ENCODE data around the gene SLC25A41.
A peak's percentile ranks its signal among the peaks of the same experiment; 100 is the strongest.
"Not testable (repeated sequence)": the region's sequence is repeated elsewhere in the genome, so short reads cannot be mapped to it uniquely, and the experiment has no call there.

Gene SLC25A41

DNA sequence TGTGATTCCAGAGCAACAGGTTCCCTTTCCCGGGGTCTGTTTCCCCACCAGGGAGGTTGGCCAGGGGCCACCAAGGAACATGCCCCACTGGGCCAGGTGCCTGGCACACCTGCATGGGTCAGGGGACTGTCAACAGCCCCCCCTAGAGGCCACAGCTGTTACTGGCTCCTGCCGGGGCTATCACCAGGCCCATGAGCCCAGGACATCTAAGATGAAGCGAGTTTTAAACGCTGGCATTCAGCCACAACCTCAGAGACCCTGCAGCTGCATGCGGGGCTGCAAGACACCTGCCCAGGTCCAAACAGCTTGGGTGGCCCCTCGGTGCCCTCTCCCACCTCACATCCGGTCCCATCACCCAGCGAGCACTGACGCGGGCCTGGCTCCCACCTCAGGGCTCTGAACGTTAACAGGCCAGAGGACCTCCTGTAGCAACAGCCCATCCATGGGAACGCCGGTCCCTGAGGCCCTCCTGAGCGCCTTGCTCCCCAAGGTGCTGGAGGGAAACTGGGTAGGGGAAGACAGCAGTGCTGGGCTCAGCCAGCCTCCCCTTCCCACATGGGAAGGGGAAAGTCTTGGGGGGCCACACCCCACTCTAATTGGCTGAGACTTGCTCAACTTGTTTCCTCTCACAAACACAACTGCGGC, 21.0 kb downstream of the SLC25A41 start:
- peaks cover 54% of the 10 kb centered on the region for H4K20me1 ChIP-seq
- no peak overlapping the region for H3K4me2 ChIP-seq
- H3K36me3 ChIP-seq: peaks cover 57% of the 10 kb centered on the region
- H3K27me3 ChIP-seq: no peaks in the 10 kb centered on the region
- H3K9ac ChIP-seq: no peak overlapping the region
- H3K4me3 ChIP-seq: no peak overlapping the region
- no peaks in the 10 kb centered on the region for H3K4me1 ChIP-seq
- no peak overlapping the region for H3K27ac ChIP-seq
- TF ChIP-seq Cebpa-rat (IDR thresholded peaks at IDR 0.05): no peak
- no peaks in the 10 kb centered on the region for H3K9me3 ChIP-seq

GRCh38 chr19:6412061-6412446, 21.5 kb downstream of the SLC25A41 start:
- TF ChIP-seq Cebpa-rat (IDR thresholded peaks at IDR 0.05): no peak
- Histone ChIP-seq H4K20me1 (peaks cover 49% of the 10 kb centered on the region), H3K27me3 (no peaks in the 10 kb centered on the region), H3K4me1 (no peaks in the 10 kb centered on the region), H3K4me2 (no peak overlapping the region), H3K9ac (no peak overlapping the region), H3K36me3 (peaks cover 52% of the 10 kb centered on the region), H3K4me3 (no peak overlapping the region), H3K9me3 (no peaks in the 10 kb centered on the region), H3K27ac (no peak overlapping the region)

DNA sequence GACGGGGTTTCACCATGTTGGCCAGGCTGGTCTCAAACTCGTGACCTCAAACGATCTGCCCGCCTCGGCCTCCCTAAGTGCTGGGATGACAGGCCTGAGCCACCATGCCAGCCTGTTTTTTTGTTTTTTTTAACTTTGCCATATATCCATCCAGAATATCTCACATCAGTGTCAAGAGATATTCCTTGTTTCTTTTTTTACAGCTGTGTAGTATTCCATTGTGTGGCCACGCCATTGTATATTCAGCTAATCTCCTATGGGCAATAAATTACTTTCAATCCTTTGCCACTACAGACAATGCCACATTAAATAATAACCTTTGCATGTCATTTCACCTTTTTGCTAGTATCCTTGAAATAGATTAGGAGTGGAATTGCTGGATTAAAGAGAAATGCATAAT, 24.2 kb downstream of the SLC25A41 start:
- no peaks in the 10 kb centered on the region for H3K27me3 ChIP-seq
- H3K36me3 ChIP-seq: peaks cover 25% of the 10 kb centered on the region
- no peaks in the 10 kb centered on the region for H3K4me1 ChIP-seq
- no peaks in the 10 kb centered on the region for H3K9me3 ChIP-seq
- peaks cover 23% of the 10 kb centered on the region for H4K20me1 ChIP-seq
- H3K9ac ChIP-seq: no peak overlapping the region
- H3K27ac ChIP-seq: no peak overlapping the region
- H3K4me2 ChIP-seq: no peak overlapping the region
- no peak for TF ChIP-seq Cebpa-rat (IDR thresholded peaks at IDR 0.05)
- no peak overlapping the region for H3K4me3 ChIP-seq

DNA sequence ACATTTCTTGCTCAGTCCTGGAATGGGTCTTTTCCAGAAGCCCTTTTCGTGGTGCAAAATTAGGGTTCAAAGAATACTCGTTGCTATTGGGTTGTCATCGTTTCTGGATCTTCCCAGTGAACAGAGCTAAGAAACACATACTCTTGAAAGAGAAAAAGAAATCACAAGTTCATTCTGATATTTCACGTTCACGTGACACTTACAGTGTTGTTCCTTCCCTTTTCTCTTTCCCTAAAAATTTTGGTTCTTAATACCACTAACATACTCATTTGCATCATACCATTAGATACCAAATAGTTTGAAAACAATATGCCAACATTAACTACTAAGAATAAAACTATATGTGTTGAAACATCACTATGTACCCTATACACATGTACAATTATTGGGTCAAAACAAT, 27.2 kb downstream of the SLC25A41 start:
- no peaks in the 10 kb centered on the region for H3K9me3 ChIP-seq
- 0 out of 2 replicates have a peak, but pooled peaks cover under 1% of the 10 kb centered on the region for H4K20me1 ChIP-seq
- H3K4me3 ChIP-seq: no peak overlapping the region
- H3K27ac ChIP-seq: no peak overlapping the region
- TF ChIP-seq Cebpa-rat (IDR thresholded peaks at IDR 0.05): no peak
- H3K9ac ChIP-seq: no peak overlapping the region
- no peak overlapping the region for H3K4me2 ChIP-seq
- H3K27me3 ChIP-seq: no peaks in the 10 kb centered on the region
- H3K4me1 ChIP-seq: peaks cover 10% of the 10 kb centered on the region; the same call in 1 of the 2 replicates
- H3K36me3 ChIP-seq: no peaks in the 10 kb centered on the region

DNA sequence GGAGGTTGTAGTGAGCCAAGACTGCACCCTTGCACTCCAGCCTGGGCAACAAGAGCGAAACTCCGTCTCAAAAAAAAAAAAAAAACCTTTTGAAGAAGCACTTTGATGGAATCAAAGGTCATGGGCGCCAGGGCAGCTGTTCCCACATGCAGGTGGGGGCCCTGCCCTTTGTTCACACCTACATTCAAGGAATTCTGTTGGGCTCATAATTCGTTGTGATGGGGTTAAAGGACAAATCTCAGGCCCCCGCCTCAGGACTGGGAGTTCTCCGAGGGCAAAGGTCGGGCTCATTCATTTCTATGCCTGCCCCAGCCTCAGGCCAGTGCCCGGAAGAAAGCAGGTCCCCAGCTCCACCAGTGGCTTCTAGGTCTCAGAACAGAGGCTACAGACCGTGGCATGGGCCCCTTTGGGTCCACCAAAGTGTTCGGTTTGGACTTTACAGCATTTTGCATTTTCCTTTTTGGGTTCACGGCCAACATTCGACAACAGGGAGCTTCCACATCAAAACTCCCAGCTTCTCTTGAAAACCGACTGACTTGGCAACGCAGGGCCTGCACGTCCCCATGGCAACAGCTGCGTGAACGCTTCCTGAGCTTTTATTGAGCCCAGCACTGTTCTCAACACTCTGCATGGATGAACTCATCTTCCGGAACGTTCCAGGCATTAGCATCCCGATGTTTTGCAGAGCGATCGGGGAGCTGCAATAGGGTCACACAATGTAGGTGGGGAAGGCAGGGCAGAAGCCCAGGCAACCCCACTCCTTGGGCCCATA, 30.5 kb downstream of the SLC25A41 start:
- H4K20me1 ChIP-seq: no peaks in the 10 kb centered on the region
- H3K9ac ChIP-seq: no peak overlapping the region
- H3K4me3 ChIP-seq: no peak overlapping the region
- H3K4me1 ChIP-seq: peaks cover 10% of the 10 kb centered on the region; the same call in 1 of the 2 replicates
- H3K9me3 ChIP-seq: no peaks in the 10 kb centered on the region
- no peaks in the 10 kb centered on the region for H3K27me3 ChIP-seq
- no peak overlapping the region for H3K27ac ChIP-seq
- TF ChIP-seq Cebpa-rat (IDR thresholded peaks at IDR 0.05): no peak
- no peaks in the 10 kb centered on the region for H3K36me3 ChIP-seq
- H3K4me2 ChIP-seq: peak overlapping the region; percentile 20; the same call in 1 of the 2 replicates

DNA sequence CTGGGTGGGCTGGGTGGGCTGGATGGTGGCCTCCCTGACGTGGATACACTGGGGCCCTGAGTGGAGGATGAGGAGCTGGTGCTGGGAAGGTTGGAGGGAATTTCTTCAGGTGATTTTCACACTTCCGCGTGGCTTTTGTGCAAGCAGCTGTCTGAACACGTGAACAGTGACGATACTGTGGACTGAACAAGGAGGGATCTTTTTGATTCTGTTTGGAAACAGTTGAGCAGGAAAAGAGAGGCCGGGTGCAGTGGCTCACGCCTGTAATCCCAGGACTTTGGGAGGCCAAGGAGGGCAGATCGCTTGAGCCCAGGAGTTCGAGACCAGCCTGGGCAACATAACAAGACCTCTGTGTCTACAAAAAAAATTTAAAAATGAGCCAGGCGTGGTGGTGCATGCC, 31.5 kb downstream of the SLC25A41 start:
- Histone ChIP-seq H3K27ac (no peak overlapping the region), H3K27me3 (no peaks in the 10 kb centered on the region), H3K9ac (no peak overlapping the region), H3K9me3 (no peaks in the 10 kb centered on the region), H4K20me1 (no peaks in the 10 kb centered on the region), H3K4me1 (peaks cover 10% of the 10 kb centered on the region; the same call in 1 of the 2 replicates), H3K4me2 (peak overlapping the region; percentile 20; the same call in 1 of the 2 replicates), H3K4me3 (no peak overlapping the region), H3K36me3 (no peaks in the 10 kb centered on the region)
- TF ChIP-seq Cebpa-rat (IDR thresholded peaks at IDR 0.05): no peak

DNA sequence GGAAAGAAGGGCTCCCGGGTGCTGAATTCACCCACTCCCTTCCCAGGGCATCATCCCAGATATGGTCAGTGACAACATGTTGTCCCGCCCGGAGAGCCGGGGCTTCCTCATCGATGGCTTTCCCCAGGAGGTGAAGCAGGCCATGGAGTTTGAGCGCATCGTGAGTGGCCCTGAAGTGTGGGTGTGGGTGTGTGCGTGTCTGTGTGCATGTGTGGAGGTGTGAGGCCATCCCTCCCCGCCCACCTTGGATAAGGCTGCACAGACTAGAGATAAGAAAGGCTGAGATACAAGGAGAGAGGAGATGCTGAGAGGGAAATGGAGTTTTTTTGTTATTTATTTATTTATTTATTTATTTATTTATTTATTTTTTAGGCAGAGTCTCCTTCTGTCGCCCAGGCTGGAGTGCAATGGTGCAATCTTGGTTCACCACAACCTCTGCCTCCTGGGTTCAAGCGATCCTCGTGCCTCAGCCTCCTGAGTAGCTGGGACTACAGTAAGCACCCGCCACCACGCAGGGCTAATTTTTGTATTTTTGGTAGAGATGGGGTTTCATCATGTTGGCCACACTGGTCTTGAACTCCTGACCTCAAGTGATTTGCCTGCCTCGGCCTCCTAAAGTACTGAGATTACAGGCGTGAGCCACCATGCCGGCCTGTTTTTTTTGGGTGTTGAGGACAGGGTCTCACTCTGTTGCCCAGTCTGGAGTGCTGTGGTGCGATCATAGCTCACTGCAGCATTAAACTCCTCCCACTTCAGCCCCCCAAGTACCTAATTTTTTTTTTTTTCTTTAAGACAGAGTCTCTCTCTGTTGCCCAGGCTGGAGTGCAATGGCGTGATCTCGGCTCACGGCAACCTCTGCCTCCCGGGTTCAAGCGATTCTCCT, 33.3 kb downstream of the SLC25A41 start:
- not testable (repeated sequence) for H3K9me3 ChIP-seq, H3K4me2 ChIP-seq, H3K27ac ChIP-seq, H3K27me3 ChIP-seq, H3K36me3 ChIP-seq, H3K9ac ChIP-seq, H4K20me1 ChIP-seq, H3K4me1 ChIP-seq, H3K4me3 ChIP-seq

GRCh38 chr19:6396305-6396704, 37.3 kb downstream of the SLC25A41 start:
- H3K27ac ChIP-seq: no peak overlapping the region
- H3K9ac ChIP-seq: no peak overlapping the region
- H3K27me3 ChIP-seq: no peaks in the 10 kb centered on the region
- no peak overlapping the region for H3K4me2 ChIP-seq
- H3K4me3 ChIP-seq: no peak overlapping the region
- no peaks in the 10 kb centered on the region for H3K9me3 ChIP-seq
- H3K36me3 ChIP-seq: peaks cover 6% of the 10 kb centered on the region
- H3K4me1 ChIP-seq: peaks cover 25% of the 10 kb centered on the region
- peaks cover 3% of the 10 kb centered on the region; the same call in 1 of the 2 replicates for H4K20me1 ChIP-seq
- TF ChIP-seq Cebpa-rat (IDR thresholded peaks at IDR 0.05): no peak

DNA sequence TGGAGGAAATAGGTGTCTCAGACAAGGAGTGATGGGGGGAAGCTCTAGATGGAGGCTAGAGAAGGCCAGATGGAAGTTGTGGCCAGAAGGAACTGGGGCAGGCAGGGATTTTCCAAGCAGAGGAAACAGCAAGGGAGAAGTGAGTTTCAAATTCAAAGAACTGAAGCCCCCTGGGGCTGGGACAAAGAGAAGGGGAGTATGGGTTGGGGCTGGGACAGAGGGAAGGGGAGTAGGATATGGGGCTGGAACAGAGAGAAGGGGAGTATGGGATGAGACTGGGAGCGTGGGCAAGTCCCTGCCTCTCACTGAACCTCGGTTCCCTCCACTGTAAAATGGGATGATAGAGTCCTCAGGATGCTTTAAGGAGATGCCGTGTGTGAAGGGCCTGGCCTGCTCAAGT, 38.7 kb downstream of the SLC25A41 start:
- H4K20me1 ChIP-seq: peaks cover 8% of the 10 kb centered on the region; the same call in 1 of the 2 replicates
- TF ChIP-seq Cebpa-rat (IDR thresholded peaks at IDR 0.05): no peak
- H3K9me3 ChIP-seq: no peaks in the 10 kb centered on the region
- H3K27me3 ChIP-seq: no peaks in the 10 kb centered on the region
- peaks cover 20% of the 10 kb centered on the region for H3K36me3 ChIP-seq
- peaks cover 30% of the 10 kb centered on the region for H3K4me1 ChIP-seq
- no peak overlapping the region for H3K9ac ChIP-seq
- no peak overlapping the region for H3K27ac ChIP-seq
- H3K4me2 ChIP-seq: no peak overlapping the region
- no peak overlapping the region for H3K4me3 ChIP-seq

Data from BLaER1 (cell line).